Measurements from ENCODE around the gene ASF1A. TPM values are rescaled to one million over a fixed set of nuclear protein-coding genes. Genes with fewer than 3 reads are reported as not detected.

Gene ASF1A
- total and polyA plus RNA-seq, 9 of the 15 experiments (the other 6 are each of a cell fraction or from before 2014, with no cell fraction given): 31.5 to 45.3 (median 34.8) TPM

- no peak for TF ChIP-seq ZNF384 (IDR thresholded peaks at IDR 0.05; ENCODE audit: low read depth, low read length)
- peak; percentile 92 for TF ChIP-seq ZFX (CRISPR knock-in tag; IDR thresholded peaks at IDR 0.05)
- TF ChIP-seq RAD51 (IDR thresholded peaks at IDR 0.05; ENCODE audit: borderline replicate concordance, low read depth): no peak
- TF ChIP-seq MAFK (IDR thresholded peaks at IDR 0.05; ENCODE audit: low read length): no peak
- no peak for TF ChIP-seq DACH1 (IDR thresholded peaks at IDR 0.05; ENCODE audit: partially characterized antibody)
These were observed 40.7 kb downstream of the ASF1A start, which contains the start of gene MCM9 (continued) for GRCh38 chr6:118934461-118935330.

DNA sequence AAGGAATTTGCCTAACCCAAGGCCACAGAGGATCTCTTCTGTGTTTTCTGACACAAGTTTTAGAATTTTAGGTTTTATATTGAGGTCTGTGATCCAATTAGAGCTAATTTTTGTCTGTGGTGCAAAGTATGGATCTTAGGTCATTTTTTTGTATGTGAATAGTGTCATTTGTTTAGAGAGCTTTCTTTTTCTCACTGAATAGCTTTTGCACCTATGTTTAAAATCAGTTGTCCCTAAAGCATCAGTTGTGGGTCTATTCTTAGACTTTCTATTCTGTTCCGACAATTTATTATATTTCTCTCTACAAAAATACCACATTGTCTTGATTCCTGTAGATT is 41.3 kb downstream of the ASF1A start:
- no peak for ATAC-seq
- 0% methylated on average over 1 of the region's 1 CpG for WGBS (ENCODE audit: insufficient coverage, low coverage, missing lambda C conversion rate)
- Histone ChIP-seq H2AFZ (ENCODE audit: low read depth, low read length) (peak overlapping the region; percentile 85), H3K36me3 (ENCODE audit: control insufficient read depth, insufficient read depth, low read length) (peaks cover 30% of the 10 kb centered on the region), H3K79me2 (ENCODE audit: control insufficient read depth, insufficient read depth, low read length) (peaks cover 49% of the 10 kb centered on the region), H3K4me1 (replicated peaks in 1 of 2; ENCODE audit: control insufficient read depth in 2 of 2, insufficient read depth in 2 of 2, low read length in 2 of 2) (peaks cover 8 to 14% of the 10 kb centered on the region in 2 experiments; a peak in 4 of 5 replicates), H3K9me1 (ENCODE audit: control insufficient read depth, insufficient read depth, low read length) (no peaks in the 10 kb centered on the region), H3K27ac (ENCODE audit: extremely low read depth, low read depth, low read length) (peak overlapping the region; percentile 99), H3K4me3 (peak overlapping the region; percentile 75), H3K9me3 (replicated peaks; ENCODE audit: control insufficient read depth, insufficient read depth, low read depth, low read length) (peaks cover 12% of the 10 kb centered on the region), H3K4me2 (ENCODE audit: insufficient read depth, low read length) (peak overlapping the region; percentile 95), H3K27me3 (ENCODE audit: control insufficient read depth in 2 of 2, insufficient read depth in 2 of 2, low read length in 2 of 2) (no peaks in the 10 kb centered on the region), H3K9ac (ENCODE audit: insufficient read depth in 1 of 2, low read depth in 2 of 2, low read length in 2 of 2) (peak overlapping the region; percentile 73 to 98; a peak in 3 of 4 replicates), H4K20me1 (replicated peaks; ENCODE audit: control insufficient read depth, insufficient read depth, low read length) (no peaks in the 10 kb centered on the region)
- intact Hi-C loops (cut with micrococcal nuclease) (loop anchor here (2.0 to 10.0 kb wide), 2 partner anchors 40 to 790 kb away; partner anchors contain the start of gene ASF1A), in situ Hi-C loops (cut with MboI) (no loop called here)
- no peak for FAIRE-seq
- no TSS peak for BruUV-seq (replicated peaks)
- CTCF ChIA-PET (ENCODE audit: low intra/inter-chr PET ratio): no interaction called here
- POLR2A ChIA-PET: interaction anchor here (0.9 to 1.6 kb wide), 3 partner anchors 10 to 41 kb away, joined by 3 to 5 read pairs (median 3); partner anchors contain the start of gene ASF1A
- DNase-seq (ENCODE audit: extremely low read depth in 1 of 4, low spot score in 3 of 4): no peak
- TF ChIP-seq ZFP30 (CRISPR knock-in tag; IDR thresholded peaks at IDR 0.05; ENCODE audit: borderline replicate concordance) (no peak), ZEB2 (IDR thresholded peaks at IDR 0.05) (peak; percentile 15; the same call in 1 of the 2 replicates), NR4A1 (CRISPR knock-in tag; IDR thresholded peaks at IDR 0.05) (no peak), NR4A1 (tag; IDR thresholded peaks at IDR 0.05) (no peak), LEF1 (IDR thresholded peaks at IDR 0.05) (0 out of 2 replicates have a peak, but pooled peaks have one; percentile 16), ARNT (IDR thresholded peaks at IDR 0.05) (0 out of 4 replicates have a peak, but pooled peaks of 1 of the 2 experiments have one; percentile 20), RNF2 (IDR thresholded peaks at IDR 0.05) (peak; percentile 16; the same call in 1 of the 2 replicates), PML (IDR thresholded peaks at IDR 0.05; ENCODE audit: low read length) (peak; percentile 9; the same call in 1 of the 2 replicates), ARID1B (IDR thresholded peaks at IDR 0.05) (no peak), NFATC3 (IDR thresholded peaks at IDR 0.05) (peak; percentile 52; the same call in 1 of the 2 replicates), POLR2B (IDR thresholded peaks at IDR 0.05; ENCODE audit: low read depth, partially characterized antibody) (peak; percentile 44)
- TF ChIP-seq, protein P1, sequence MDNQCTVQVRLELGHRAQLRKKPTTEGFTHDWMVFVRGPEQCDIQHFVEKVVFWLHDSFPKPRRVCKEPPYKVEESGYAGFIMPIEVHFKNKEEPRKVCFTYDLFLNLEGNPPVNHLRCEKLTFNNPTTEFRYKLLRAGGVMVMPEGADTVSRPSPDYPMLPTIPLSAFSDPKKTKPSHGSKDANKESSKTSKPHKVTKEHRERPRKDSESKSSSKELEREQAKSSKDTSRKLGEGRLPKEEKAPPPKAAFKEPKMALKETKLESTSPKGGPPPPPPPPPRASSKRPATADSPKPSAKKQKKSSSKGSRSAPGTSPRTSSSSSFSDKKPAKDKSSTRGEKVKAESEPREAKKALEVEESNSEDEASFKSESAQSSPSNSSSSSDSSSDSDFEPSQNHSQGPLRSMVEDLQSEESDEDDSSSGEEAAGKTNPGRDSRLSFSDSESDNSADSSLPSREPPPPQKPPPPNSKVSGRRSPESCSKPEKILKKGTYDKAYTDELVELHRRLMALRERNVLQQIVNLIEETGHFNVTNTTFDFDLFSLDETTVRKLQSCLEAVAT (IDR thresholded peaks at IDR 0.05): 0 out of 4 replicates have a peak, but pooled peaks of 1 of the 2 experiments have one; percentile 54
